ENCODE measurements around the gene THY1. TPM values are rescaled to one million over a fixed set of nuclear protein-coding genes. Genes with fewer than 3 reads are reported as not detected.
A peak's percentile ranks its signal among the peaks of the same experiment; 100 is the strongest.
"Not testable (repeated sequence)": the region's sequence is repeated elsewhere in the genome, so short reads cannot be mapped to it uniquely, and the experiment has no call there.

THY1 gene
- 33.4 TPM for total RNA-seq
- long read RNA-seq, transcript THY1-201 (4 exons, 3,556 nt) = major isoform, 239 of 255 reads
- long read RNA-seq, partial matches to known transcripts = 10 of 255 reads
- long read RNA-seq, other reads (novel, unspliced or antisense) = 1 of 255 reads

- DNase-seq (ENCODE audit: low spot score) = peak; percentile 88
Measured at GRCh38 chr11:119422809-119423508, at the start of gene THY1. TSS of gene THY1 (minus strand) at chr11:119423172. CDS start at chr11:119420905, 2,267 bp downstream.

- peak; percentile 41 for DNase-seq (ENCODE audit: low spot score)
Measured at GRCh38 chr11:119472186-119472855, 49.3 kb upstream of the THY1 start.

- peak; percentile 49 for DNase-seq (ENCODE audit: low spot score)
Measured at GRCh38 chr11:119471329-119471728, 48.4 kb upstream of the THY1 start.

- DNase-seq (ENCODE audit: low spot score) = peak; percentile 85
Measured at GRCh38 chr11:119470317-119471291, 47.6 kb upstream of the THY1 start.

- peak; percentile 55 for DNase-seq (ENCODE audit: low spot score)
Measured at GRCh38 chr11:119469506-119469905, 46.5 kb upstream of the THY1 start.

- DNase-seq (ENCODE audit: low spot score) = peak; percentile 47
Measured at GRCh38 chr11:119468511-119468910, 45.5 kb upstream of the THY1 start.

- DNase-seq (ENCODE audit: low spot score) = peak; percentile 47
Measured at GRCh38 chr11:119461229-119461963, 38.4 kb upstream of the THY1 start.

GRCh38 chr11:119460582-119460981 is 37.6 kb upstream of the THY1 start:
- DNase-seq (ENCODE audit: low spot score) = no peak

GRCh38 chr11:119460097-119460496 is 37.1 kb upstream of the THY1 start:
- peak; percentile 67 for DNase-seq (ENCODE audit: low spot score)

GRCh38 chr11:119459293-119459976 is 36.5 kb upstream of the THY1 start:
- peak; percentile 78 for DNase-seq (ENCODE audit: low spot score)

- peak; percentile 51 for DNase-seq (ENCODE audit: low spot score)
Measured at GRCh38 chr11:119455708-119456107, 32.7 kb upstream of the THY1 start.

GRCh38 chr11:119455241-119455640 is 32.3 kb upstream of the THY1 start:
- DNase-seq (ENCODE audit: low spot score) = not testable (repeated sequence)

GRCh38 chr11:119453881-119454280 is 30.9 kb upstream of the THY1 start:
- no peak for DNase-seq (ENCODE audit: low spot score)

- DNase-seq (ENCODE audit: low spot score) = no peak
Measured at GRCh38 chr11:119450590-119451326, 27.8 kb upstream of the THY1 start.

GRCh38 chr11:119449498-119449897 is 26.5 kb upstream of the THY1 start:
- DNase-seq (ENCODE audit: low spot score) = no peak

- DNase-seq (ENCODE audit: low spot score) = peak; percentile 62
Measured at GRCh38 chr11:119448380-119448779, 25.4 kb upstream of the THY1 start.

GRCh38 chr11:119447664-119448242 is 24.8 kb upstream of the THY1 start:
- DNase-seq (ENCODE audit: low spot score) = no peak

GRCh38 chr11:119446871-119447663 is 24.1 kb upstream of the THY1 start:
- DNase-seq (ENCODE audit: low spot score) = peak; percentile 73

All from mesenteric fat pad (tissue), 1 donor.